ENCODE data around the gene CHP2.
A peak's percentile ranks its signal among the peaks of the same experiment; 100 is the strongest.

The CHP2 gene

DNA sequence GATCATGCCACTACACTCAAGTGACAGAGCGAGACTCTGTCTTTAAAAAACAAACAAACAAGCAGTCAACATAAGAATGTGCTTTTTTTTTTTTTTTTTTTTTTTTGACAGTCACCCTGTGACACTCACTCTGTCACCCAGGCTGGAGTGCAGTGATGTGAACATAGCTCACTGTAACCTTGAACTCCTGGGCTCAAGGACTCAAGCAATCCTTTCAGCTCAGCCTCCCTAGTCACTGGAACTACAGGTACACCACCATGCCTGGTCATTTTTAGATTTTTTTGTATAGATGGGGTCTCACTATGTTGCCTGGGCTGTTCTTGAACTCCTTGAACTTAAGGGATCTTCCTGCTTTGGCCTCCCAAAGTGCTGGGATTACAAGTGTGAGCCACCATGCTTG, 15.3 kb upstream of the CHP2 start:
- TF ChIP-seq, protein P1, sequence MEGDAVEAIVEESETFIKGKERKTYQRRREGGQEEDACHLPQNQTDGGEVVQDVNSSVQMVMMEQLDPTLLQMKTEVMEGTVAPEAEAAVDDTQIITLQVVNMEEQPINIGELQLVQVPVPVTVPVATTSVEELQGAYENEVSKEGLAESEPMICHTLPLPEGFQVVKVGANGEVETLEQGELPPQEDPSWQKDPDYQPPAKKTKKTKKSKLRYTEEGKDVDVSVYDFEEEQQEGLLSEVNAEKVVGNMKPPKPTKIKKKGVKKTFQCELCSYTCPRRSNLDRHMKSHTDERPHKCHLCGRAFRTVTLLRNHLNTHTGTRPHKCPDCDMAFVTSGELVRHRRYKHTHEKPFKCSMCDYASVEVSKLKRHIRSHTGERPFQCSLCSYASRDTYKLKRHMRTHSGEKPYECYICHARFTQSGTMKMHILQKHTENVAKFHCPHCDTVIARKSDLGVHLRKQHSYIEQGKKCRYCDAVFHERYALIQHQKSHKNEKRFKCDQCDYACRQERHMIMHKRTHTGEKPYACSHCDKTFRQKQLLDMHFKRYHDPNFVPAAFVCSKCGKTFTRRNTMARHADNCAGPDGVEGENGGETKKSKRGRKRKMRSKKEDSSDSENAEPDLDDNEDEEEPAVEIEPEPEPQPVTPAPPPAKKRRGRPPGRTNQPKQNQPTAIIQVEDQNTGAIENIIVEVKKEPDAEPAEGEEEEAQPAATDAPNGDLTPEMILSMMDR (IDR thresholded peaks at IDR 0.05; ENCODE audit: borderline replicate concordance, extremely low read depth, low read length, poor library complexity, severe bottlenecking), result no peak
- TF ChIP-seq EZH2 (IDR thresholded peaks at IDR 0.05; ENCODE audit: borderline replicate concordance, low read depth, low read length, severe bottlenecking), result no peak
- ATAC-seq (ENCODE audit: insufficient read depth, low read depth) (no peak), DNase-seq (no peak)
- H3K36me3 ChIP-seq (ENCODE audit: insufficient read depth, low read length), result no peaks in the 10 kb centered on the region
- H3K27ac ChIP-seq (ENCODE audit: low read length), result no peak overlapping the region
- no peaks in the 10 kb centered on the region for H4K20me1 ChIP-seq (ENCODE audit: insufficient read depth, low read length)
- no peak overlapping the region for H3K4me2 ChIP-seq (ENCODE audit: insufficient read depth, low read length)
- no peaks in the 10 kb centered on the region for H3K4me1 ChIP-seq (ENCODE audit: insufficient read depth, low read length)
- no peaks in the 10 kb centered on the region for H3K79me2 ChIP-seq (ENCODE audit: insufficient read depth, low read length)
- no peak overlapping the region for H2AFZ ChIP-seq (ENCODE audit: low read depth, low read length)
- no peaks in the 10 kb centered on the region for H3K9me3 ChIP-seq (ENCODE audit: insufficient read depth, low read length, severe bottlenecking)
- no peaks in the 10 kb centered on the region for H3K27me3 ChIP-seq (ENCODE audit: insufficient read depth, low read length, poor library complexity)
- no peak overlapping the region for H3K4me3 ChIP-seq (ENCODE audit: low read depth in 1 of 2, low read length in 2 of 2)
- no peak overlapping the region for H3K9ac ChIP-seq (ENCODE audit: low read depth, low read length)

DNA sequence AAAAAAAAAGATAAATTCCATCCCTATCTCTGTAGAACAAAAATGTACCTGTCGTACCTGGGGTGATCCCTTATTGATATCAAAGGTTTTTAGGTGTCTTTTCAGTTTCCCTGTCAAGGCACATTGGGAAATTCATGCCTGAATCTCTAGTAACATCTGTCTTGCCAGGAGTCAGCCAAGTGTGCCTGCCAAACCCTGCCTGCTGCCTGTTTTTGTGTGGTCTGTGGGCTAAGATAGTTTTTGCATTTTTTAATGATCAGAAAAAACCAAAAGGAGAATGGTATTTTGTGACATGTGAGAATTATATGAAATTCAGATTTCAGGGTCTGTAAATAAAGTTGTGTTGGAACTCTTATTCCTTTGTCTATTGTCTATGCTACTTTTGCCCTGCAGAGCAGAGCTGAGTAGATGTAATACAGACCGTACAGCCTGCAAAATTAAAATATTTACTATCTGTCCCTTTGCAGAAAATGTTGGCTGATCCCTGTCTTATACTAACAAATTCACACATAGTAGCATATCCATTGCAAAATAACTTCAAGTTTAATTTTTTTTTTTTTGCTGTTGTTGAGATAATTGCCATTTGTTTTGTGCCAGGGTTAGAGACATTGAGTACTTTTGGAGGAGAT, 13.0 kb upstream of the CHP2 start:
- ATAC-seq (ENCODE audit: insufficient read depth, low read depth) (no peak), DNase-seq (no peak)
- no peak for TF ChIP-seq EZH2 (IDR thresholded peaks at IDR 0.05; ENCODE audit: borderline replicate concordance, low read depth, low read length, severe bottlenecking)
- TF ChIP-seq, protein P1 (IDR thresholded peaks at IDR 0.05; ENCODE audit: borderline replicate concordance, extremely low read depth, low read length, poor library complexity, severe bottlenecking), result no peak
- Histone ChIP-seq H3K27ac (ENCODE audit: low read length) (no peak overlapping the region), H3K9me3 (ENCODE audit: insufficient read depth, low read length, severe bottlenecking) (no peaks in the 10 kb centered on the region), H4K20me1 (ENCODE audit: insufficient read depth, low read length) (no peaks in the 10 kb centered on the region), H2AFZ (ENCODE audit: low read depth, low read length) (no peak overlapping the region), H3K4me1 (ENCODE audit: insufficient read depth, low read length) (no peaks in the 10 kb centered on the region), H3K9ac (ENCODE audit: low read depth, low read length) (no peak overlapping the region), H3K27me3 (ENCODE audit: insufficient read depth, low read length, poor library complexity) (no peaks in the 10 kb centered on the region), H3K4me3 (ENCODE audit: low read depth in 1 of 2, low read length in 2 of 2) (no peak overlapping the region), H3K79me2 (ENCODE audit: insufficient read depth, low read length) (no peaks in the 10 kb centered on the region), H3K4me2 (ENCODE audit: insufficient read depth, low read length) (no peak overlapping the region), H3K36me3 (ENCODE audit: insufficient read depth, low read length) (no peaks in the 10 kb centered on the region)

DNA sequence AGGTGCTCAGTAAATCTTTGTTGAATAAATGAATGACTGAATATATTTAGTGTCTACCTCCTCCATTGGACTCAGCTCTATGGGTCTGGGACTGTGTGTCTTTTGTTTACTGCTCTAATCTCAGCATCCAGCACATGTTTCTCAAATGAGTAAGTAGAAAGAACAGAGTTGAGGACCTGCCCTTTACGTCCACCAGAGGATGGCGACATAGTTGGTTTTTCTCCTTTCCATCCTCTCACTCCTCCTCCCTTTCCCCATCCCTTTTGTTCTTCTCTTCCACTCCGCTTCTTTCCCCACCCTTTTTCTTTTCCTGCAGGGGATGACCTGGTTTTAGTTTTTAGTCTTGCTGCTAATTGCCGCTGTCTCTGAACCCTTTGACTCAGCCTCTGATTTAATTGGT, 12.1 kb upstream of the CHP2 start:
- no peak overlapping the region for H3K9ac ChIP-seq (ENCODE audit: low read depth, low read length)
- TF ChIP-seq, protein P1 (IDR thresholded peaks at IDR 0.05; ENCODE audit: borderline replicate concordance, extremely low read depth, low read length, poor library complexity, severe bottlenecking), result peak; percentile 13
- no peak for TF ChIP-seq EZH2 (IDR thresholded peaks at IDR 0.05; ENCODE audit: borderline replicate concordance, low read depth, low read length, severe bottlenecking)
- no peaks in the 10 kb centered on the region for H3K36me3 ChIP-seq (ENCODE audit: insufficient read depth, low read length)
- DNase-seq, result no peak
- H3K4me3 ChIP-seq (ENCODE audit: low read depth in 1 of 2, low read length in 2 of 2), result no peak overlapping the region
- no peaks in the 10 kb centered on the region for H3K9me3 ChIP-seq (ENCODE audit: insufficient read depth, low read length, severe bottlenecking)
- H3K4me1 ChIP-seq (ENCODE audit: insufficient read depth, low read length), result no peaks in the 10 kb centered on the region
- H4K20me1 ChIP-seq (ENCODE audit: insufficient read depth, low read length), result no peaks in the 10 kb centered on the region
- no peak for ATAC-seq (ENCODE audit: insufficient read depth, low read depth)
- H2AFZ ChIP-seq (ENCODE audit: low read depth, low read length), result no peak overlapping the region
- no peaks in the 10 kb centered on the region for H3K79me2 ChIP-seq (ENCODE audit: insufficient read depth, low read length)
- no peaks in the 10 kb centered on the region for H3K27me3 ChIP-seq (ENCODE audit: insufficient read depth, low read length, poor library complexity)
- H3K4me2 ChIP-seq (ENCODE audit: insufficient read depth, low read length), result no peak overlapping the region
- H3K27ac ChIP-seq (ENCODE audit: low read length), result no peak overlapping the region

Measured in DND-41 (cell line).